Spleen (tissue), 11 donors: Measurements from ENCODE around the gene HOXA7. TPM values are rescaled to one million over a fixed set of nuclear protein-coding genes. Genes with fewer than 3 reads are reported as not detected.

Source experiments
- DNase-seq: peaks from one replicate; pipeline ENCODE4 v3.0.0-alpha.2; 2020
- H3K27ac ChIP-seq, 8 donors: fragments of 200-600 bp; sonication (generic) in 7 of 8; 1 replicate in 4 of 8; 2 replicates in 4 of 8; pipeline versions ENCODE4 v1.5.0 to v1.8.0; 2016 to 2021; ENCODE audit warnings: inconsistent platforms in 4 of 8, mild to moderate bottlenecking in 4 of 8, moderate library complexity in 1 of 8
- H3K27me3 ChIP-seq, 7 donors: fragments of 200-600 bp; sonication (generic) in 6 of 7; replicated peaks in 1 of 7; 1 replicate in 4 of 7; 2 replicates in 3 of 7; pipeline versions ENCODE4 v1.5.0 to v1.8.0; 2016 to 2021; ENCODE audit warnings: inconsistent platforms in 3 of 7, mild to moderate bottlenecking in 1 of 7
- H3K36me3 ChIP-seq, 6 donors: fragments of 200-600 bp; sonication (generic) in 5 of 6; 1 replicate in 4 of 6; 2 replicates in 2 of 6; pipeline versions ENCODE4 v1.5.0 to v1.8.0; 2016 to 2021; ENCODE audit warnings: inconsistent platforms in 2 of 6
- H3K4me1 ChIP-seq, 6 donors: fragments of 200-600 bp; sonication (generic) in 5 of 6; 1 replicate in 3 of 6; 2 replicates in 3 of 6; pipeline versions ENCODE4 v1.5.0 to v1.8.0; 2016 to 2021; ENCODE audit warnings: inconsistent platforms in 3 of 6
- H3K4me3 ChIP-seq, 8 donors: fragments of 200-600 bp; sonication (generic) in 7 of 8; 1 replicate in 4 of 8; 2 replicates in 4 of 8; pipeline versions ENCODE4 v1.5.0 to v1.8.0; 2016 to 2021; ENCODE audit warnings: inconsistent platforms in 4 of 8, mild to moderate bottlenecking in 4 of 8, moderate library complexity in 2 of 8
- H3K9me3 ChIP-seq, 8 donors: fragments of 200-600 bp; sonication (generic) in 7 of 8; 1 replicate in 4 of 8; 2 replicates in 4 of 8; pipeline versions ENCODE4 v1.5.0 to v1.8.0; 2016 to 2021; ENCODE audit warnings: inconsistent platforms in 4 of 8
- CTCF ChIP-seq, 11 experiments: fragments of 200-600 bp in 7 of 11; fragments of 450-650 bp in 4 of 11; sonication (generic) in 4 of 11; IDR thresholded peaks in 8 of 11; conservative IDR thresholded peaks in 3 of 11; 1 replicate in 7 of 11; 2 replicates in 4 of 11; pipeline versions ENCODE4 v1.4.0 to v1.8.0; 2016 to 2021; ENCODE audit warnings: antibody characterized with exemption in 11 of 11, inconsistent platforms in 4 of 11, mild to moderate bottlenecking in 1 of 11
- POLR2A ChIP-seq, 3 donors: fragments of 450-650 bp; IDR thresholded peaks; one replicate each; pipeline ENCODE4 v1.5.1; 2017; ENCODE audit warnings: antibody characterized with exemption in 3 of 3, mild to moderate bottlenecking in 1 of 3
- POLR2AphosphoS5 ChIP-seq, 3 donors: sonication (generic); formaldehyde crosslinking; IDR thresholded peaks; one replicate each; pipeline ENCODE4 v1.5.1; 2017; ENCODE audit warnings: antibody characterized with exemption in 3 of 3
- WGBS, 5 donors: extraction: QIAGEN DNeasy Blood & Tissue Kit in 3 of 5; methylation state at CpG; one replicate each; pipeline versions ENCODE4 v1.1.5 to v1.1.7; 2013 to 2018; 5-methylcytosine and 5-hydroxymethylcytosine counted together
- intact Hi-C: fragments of 100-400 bp; cut with DNase I; formaldehyde crosslinking; loops from one replicate; pipeline ENCODE4 v1.15.0; 2023; ENCODE audit warnings: low total_unique reads
- polyA plus RNA-seq, 3 donors: library from polyadenylated mRNA; stranded (reverse); fragments of 200-250 nt; gene quantifications; one replicate each; pipeline ENCODE4 v1.2.1, GENCODE V29; 2013
- total RNA-seq, 7 donors: library from RNA; depleted of rRNA in 3 of 7; stranded (reverse); fragments of >200 nt in 3 of 7; fragmentation: NEBNext Ultra II Directional in 4 of 7; extraction: Animal tissue kit (Norgen Biotek cat#: 25700) in 4 of 7; gene quantifications; one replicate each; pipeline versions ENCODE4 v1.1.0 to v1.2.1, GENCODE V29; 2016 to 2021
- donor health status: healthy with polysubstance abuse.
- donor health status: DM: no; HTN: no; CAD: no; lungs with moderate emphysema.
- donor health status: DM: no; HTN: no; CAD: no.
- donor health status: Bipolar disorder and iron deficiency.
- donor health status: healthy.
- donor health status: DM: no; HTN: no; CAD: no.
- donor health status: DM: yes; HTN: yes; CAD: no.

HOXA7 gene
- total and polyA plus RNA-seq, 10 donors = 0.55 to 8.0 (median 2.4) TPM

GRCh38 chr7:27189295-27189996, 33.0 kb upstream of the HOXA7 start:
- peak overlapping the region in 3 of 8 donors; percentile 8 to 50 (median 20) for H3K4me3 ChIP-seq
- DNase-seq = no peak

GRCh38 chr7:27188386-27189294, 32.2 kb upstream of the HOXA7 start:
- intact Hi-C loops = loop anchor here (10.0 kb wide), 1 partner anchor 1334 kb away; no protein-coding TSS in a partner anchor
- 4 to 14% (median 5%) methylated on average over 41 to 49 of the region's 49 CpGs for WGBS, 5 donors

More at GRCh38 chr7:27189295-27189996, 33.0 kb upstream of the HOXA7 start:
- Histone ChIP-seq H3K36me3 (no peaks in the 10 kb centered on the region), H3K27ac (no peak overlapping the region), H3K27me3 (peaks cover 49 to 100% (median 99%) of the 10 kb centered on the region in 7 donors), H3K4me1 (peaks cover 28 to 76% (median 62%) of the 10 kb centered on the region in 6 donors), H3K9me3 (no peaks in the 10 kb centered on the region)
- 12 to 32% (median 15%) methylated on average over 12 to 22 of the region's 22 CpGs for WGBS, 5 donors
- TF ChIP-seq POLR2AphosphoS5 (IDR thresholded peaks at IDR 0.05) (peak in 1 of 3 donors; percentile 22), CTCF (IDR thresholded peaks at IDR 0.05 in 8 of 11, conservative IDR thresholded peaks at IDR 0.05 in 3 of 11) (no peak), POLR2A (IDR thresholded peaks at IDR 0.05) (no peak)
- intact Hi-C loops = loop anchor here (10.0 kb wide), 1 partner anchor 1335 kb away; no protein-coding TSS in a partner anchor

GRCh38 chr7:27187475-27188385, 31.3 kb upstream of the HOXA7 start:
- Histone ChIP-seq H3K27ac (no peak overlapping the region), H3K36me3 (no peaks in the 10 kb centered on the region), H3K27me3 (peaks cover 52 to 100% (median 99%) of the 10 kb centered on the region in 7 donors), H3K4me1 (peaks cover 28 to 79% (median 65%) of the 10 kb centered on the region in 6 donors), H3K4me3 (peak overlapping the region in 2 of 8 donors; percentile 20 to 50), H3K9me3 (no peaks in the 10 kb centered on the region)
- intact Hi-C loops = loop anchor here (10.0 kb wide), 1 partner anchor 1333 kb away; no protein-coding TSS in a partner anchor
- DNase-seq = no peak
- no peak for TF ChIP-seq CTCF (IDR thresholded peaks at IDR 0.05 in 8 of 11, conservative IDR thresholded peaks at IDR 0.05 in 3 of 11)
- peak in 1 of 3 donors; percentile 14 for TF ChIP-seq POLR2AphosphoS5 (IDR thresholded peaks at IDR 0.05)
- 5 to 9% (median 8%) methylated on average over 33 to 46 of the region's 46 CpGs for WGBS, 5 donors

More at GRCh38 chr7:27188386-27189294, 32.2 kb upstream of the HOXA7 start:
- H3K4me3 ChIP-seq = peak overlapping the region in 7 of 8 donors; percentile 4 to 50 (median 18)
- H3K9me3 ChIP-seq = no peaks in the 10 kb centered on the region
- TF ChIP-seq POLR2AphosphoS5 (IDR thresholded peaks at IDR 0.05) (peak in 2 of 3 donors; percentile 25 to 27), POLR2A (IDR thresholded peaks at IDR 0.05) (no peak)
- H3K27ac ChIP-seq = no peak overlapping the region
- H3K36me3 ChIP-seq = no peaks in the 10 kb centered on the region
- peaks cover 49 to 100% (median 99%) of the 10 kb centered on the region in 7 donors for H3K27me3 ChIP-seq
- H3K4me1 ChIP-seq = peaks cover 34 to 79% (median 68%) of the 10 kb centered on the region in 6 donors
- no peak for DNase-seq
